Rectal smooth muscle tissue (tissue), 1 donor: Measurements from ENCODE around the gene REEP6.

Experiments
- H3K27ac ChIP-seq: one replicate; pipeline ENCODE4 v1.7.0; 2013; ENCODE audit warnings: low read depth, low read length, inconsistent platforms
- H3K27me3 ChIP-seq: one replicate; pipeline ENCODE4 v1.7.0; 2013; ENCODE audit warnings: low read length; ENCODE audit not compliant: control insufficient read depth, insufficient read depth
- H3K36me3 ChIP-seq: one replicate; pipeline ENCODE4 v1.7.0; 2013; ENCODE audit warnings: low read length; ENCODE audit not compliant: control insufficient read depth, insufficient read depth
- H3K4me1 ChIP-seq: one replicate; pipeline ENCODE4 v1.7.0; 2013; ENCODE audit warnings: low read length; ENCODE audit not compliant: control insufficient read depth, insufficient read depth
- H3K4me3 ChIP-seq: one replicate; pipeline ENCODE4 v1.7.0; 2013; ENCODE audit warnings: low read length
- H3K9ac ChIP-seq: one replicate; pipeline ENCODE4 v1.7.0; 2013; ENCODE audit warnings: low read length

Gene REEP6

GRCh38 chr19:1461862-1462261 lies 29.1 kb upstream of the REEP6 start:
- Histone ChIP-seq H3K4me1 (no peaks in the 10 kb centered on the region), H3K27ac (no peak overlapping the region), H3K4me3 (no peak overlapping the region), H3K9ac (no peak overlapping the region), H3K36me3 (no peaks in the 10 kb centered on the region), H3K27me3 (peaks cover 17% of the 10 kb centered on the region)

DNA sequence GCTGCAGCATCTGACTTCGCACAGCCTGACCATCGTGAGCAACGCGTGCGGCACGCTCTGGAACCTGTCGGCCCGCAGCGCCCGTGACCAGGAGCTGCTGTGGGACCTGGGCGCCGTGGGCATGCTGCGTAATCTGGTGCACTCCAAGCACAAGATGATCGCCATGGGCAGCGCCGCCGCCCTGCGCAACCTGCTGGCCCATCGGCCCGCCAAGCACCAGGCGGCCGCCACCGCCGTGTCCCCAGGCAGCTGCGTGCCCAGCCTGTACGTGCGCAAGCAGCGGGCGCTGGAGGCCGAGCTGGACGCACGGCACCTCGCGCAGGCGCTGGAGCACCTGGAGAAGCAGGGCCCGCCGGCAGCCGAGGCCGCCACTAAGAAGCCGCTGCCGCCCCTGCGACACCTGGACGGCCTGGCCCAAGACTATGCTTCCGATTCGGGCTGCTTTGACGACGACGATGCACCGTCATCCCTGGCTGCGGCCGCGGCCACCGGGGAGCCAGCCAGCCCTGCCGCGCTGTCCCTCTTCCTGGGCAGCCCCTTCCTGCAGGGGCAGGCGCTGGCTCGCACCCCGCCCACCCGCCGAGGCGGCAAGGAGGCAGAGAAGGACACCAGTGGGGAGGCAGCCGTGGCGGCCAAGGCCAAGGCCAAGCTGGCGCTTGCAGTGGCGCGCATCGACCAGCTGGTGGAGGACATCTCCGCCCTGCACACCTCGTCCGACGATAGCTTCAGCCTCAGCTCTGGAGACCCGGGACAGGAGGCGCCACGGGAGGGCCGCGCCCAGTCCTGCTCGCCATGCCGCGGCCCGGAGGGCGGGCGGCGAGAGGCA lies 25.6 kb upstream of the REEP6 start:
- no peak overlapping the region for H3K27ac ChIP-seq
- no peaks in the 10 kb centered on the region for H3K4me1 ChIP-seq
- H3K4me3 ChIP-seq: no peak overlapping the region
- H3K9ac ChIP-seq: no peak overlapping the region
- no peaks in the 10 kb centered on the region for H3K36me3 ChIP-seq
- peaks cover 27% of the 10 kb centered on the region for H3K27me3 ChIP-seq

- Histone ChIP-seq H3K27ac (no peak overlapping the region), H3K9ac (no peak overlapping the region), H3K4me3 (no peak overlapping the region), H3K27me3 (peaks cover 33% of the 10 kb centered on the region), H3K4me1 (peaks cover 3% of the 10 kb centered on the region), H3K36me3 (no peaks in the 10 kb centered on the region)
Measured at GRCh38 chr19:1466018-1466460, 24.9 kb upstream of the REEP6 start.

GRCh38 chr19:1466461-1467214 lies 24.3 kb upstream of the REEP6 start:
- no peaks in the 10 kb centered on the region for H3K36me3 ChIP-seq
- peaks cover 7% of the 10 kb centered on the region for H3K4me1 ChIP-seq
- no peak overlapping the region for H3K4me3 ChIP-seq
- H3K27ac ChIP-seq: no peak overlapping the region
- H3K27me3 ChIP-seq: peaks cover 39% of the 10 kb centered on the region
- H3K9ac ChIP-seq: no peak overlapping the region

- Histone ChIP-seq H3K36me3 (no peaks in the 10 kb centered on the region), H3K4me3 (no peak overlapping the region), H3K4me1 (peaks cover 7% of the 10 kb centered on the region), H3K27ac (no peak overlapping the region), H3K27me3 (peaks cover 44% of the 10 kb centered on the region), H3K9ac (no peak overlapping the region)
Measured at GRCh38 chr19:1467215-1467489, 23.8 kb upstream of the REEP6 start.

GRCh38 chr19:1467490-1468273 lies 23.3 kb upstream of the REEP6 start:
- peaks cover 50% of the 10 kb centered on the region for H3K27me3 ChIP-seq
- H3K9ac ChIP-seq: no peak overlapping the region
- peaks cover 7% of the 10 kb centered on the region for H3K4me1 ChIP-seq
- H3K27ac ChIP-seq: no peak overlapping the region
- no peaks in the 10 kb centered on the region for H3K36me3 ChIP-seq
- peak overlapping the region; percentile 21 for H3K4me3 ChIP-seq

GRCh38 chr19:1468274-1468820 lies 22.6 kb upstream of the REEP6 start:
- H3K9ac ChIP-seq: no peak overlapping the region
- no peaks in the 10 kb centered on the region for H3K36me3 ChIP-seq
- H3K27ac ChIP-seq: no peak overlapping the region
- H3K4me3 ChIP-seq: peak overlapping the region; percentile 21
- H3K27me3 ChIP-seq: peaks cover 55% of the 10 kb centered on the region
- peaks cover 7% of the 10 kb centered on the region for H3K4me1 ChIP-seq

GRCh38 chr19:1468821-1469254 lies 22.1 kb upstream of the REEP6 start:
- no peak overlapping the region for H3K27ac ChIP-seq
- H3K4me3 ChIP-seq: peak overlapping the region; percentile 36
- no peak overlapping the region for H3K9ac ChIP-seq
- no peaks in the 10 kb centered on the region for H3K36me3 ChIP-seq
- peaks cover 7% of the 10 kb centered on the region for H3K4me1 ChIP-seq
- peaks cover 55% of the 10 kb centered on the region for H3K27me3 ChIP-seq

DNA sequence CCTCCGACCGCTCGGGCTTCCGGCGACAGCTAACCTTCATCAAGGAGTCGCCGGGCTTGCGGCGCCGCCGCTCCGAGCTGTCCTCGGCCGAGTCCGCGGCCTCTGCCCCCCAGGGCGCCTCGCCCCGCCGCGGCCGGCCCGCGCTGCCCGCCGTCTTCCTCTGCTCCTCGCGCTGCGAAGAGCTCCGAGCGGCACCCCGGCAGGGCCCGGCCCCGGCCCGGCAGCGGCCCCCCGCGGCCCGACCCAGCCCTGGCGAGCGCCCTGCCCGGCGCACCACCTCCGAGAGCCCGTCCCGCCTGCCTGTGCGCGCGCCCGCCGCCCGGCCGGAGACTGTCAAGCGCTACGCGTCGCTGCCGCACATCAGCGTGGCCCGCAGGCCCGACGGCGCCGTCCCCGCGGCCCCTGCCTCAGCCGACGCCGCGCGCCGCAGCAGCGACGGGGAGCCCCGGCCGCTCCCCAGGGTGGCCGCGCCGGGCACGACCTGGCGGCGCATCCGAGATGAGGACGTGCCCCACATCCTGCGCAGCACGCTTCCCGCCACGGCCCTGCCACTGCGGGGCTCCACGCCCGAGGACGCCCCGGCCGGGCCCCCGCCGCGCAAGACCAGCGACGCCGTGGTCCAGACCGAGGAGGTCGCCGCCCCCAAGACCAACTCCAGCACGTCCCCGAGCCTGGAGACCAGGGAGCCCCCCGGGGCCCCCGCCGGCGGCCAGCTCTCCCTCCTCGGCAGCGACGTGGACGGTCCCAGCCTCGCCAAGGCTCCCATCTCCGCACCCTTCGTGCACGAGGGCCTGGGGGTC lies 21.5 kb upstream of the REEP6 start:
- no peak overlapping the region for H3K9ac ChIP-seq
- H3K27ac ChIP-seq: no peak overlapping the region
- H3K27me3 ChIP-seq: peaks cover 55% of the 10 kb centered on the region
- no peaks in the 10 kb centered on the region for H3K36me3 ChIP-seq
- peak overlapping the region; percentile 54 for H3K4me3 ChIP-seq
- H3K4me1 ChIP-seq: peaks cover 7% of the 10 kb centered on the region

- Histone ChIP-seq H3K36me3 (peaks cover 3% of the 10 kb centered on the region), H3K9ac (no peak overlapping the region), H3K4me1 (peaks cover 7% of the 10 kb centered on the region), H3K27me3 (peaks cover 55% of the 10 kb centered on the region), H3K27ac (no peak overlapping the region), H3K4me3 (peak overlapping the region; percentile 54)
Measured at GRCh38 chr19:1470055-1470304, 21.0 kb upstream of the REEP6 start.

DNA sequence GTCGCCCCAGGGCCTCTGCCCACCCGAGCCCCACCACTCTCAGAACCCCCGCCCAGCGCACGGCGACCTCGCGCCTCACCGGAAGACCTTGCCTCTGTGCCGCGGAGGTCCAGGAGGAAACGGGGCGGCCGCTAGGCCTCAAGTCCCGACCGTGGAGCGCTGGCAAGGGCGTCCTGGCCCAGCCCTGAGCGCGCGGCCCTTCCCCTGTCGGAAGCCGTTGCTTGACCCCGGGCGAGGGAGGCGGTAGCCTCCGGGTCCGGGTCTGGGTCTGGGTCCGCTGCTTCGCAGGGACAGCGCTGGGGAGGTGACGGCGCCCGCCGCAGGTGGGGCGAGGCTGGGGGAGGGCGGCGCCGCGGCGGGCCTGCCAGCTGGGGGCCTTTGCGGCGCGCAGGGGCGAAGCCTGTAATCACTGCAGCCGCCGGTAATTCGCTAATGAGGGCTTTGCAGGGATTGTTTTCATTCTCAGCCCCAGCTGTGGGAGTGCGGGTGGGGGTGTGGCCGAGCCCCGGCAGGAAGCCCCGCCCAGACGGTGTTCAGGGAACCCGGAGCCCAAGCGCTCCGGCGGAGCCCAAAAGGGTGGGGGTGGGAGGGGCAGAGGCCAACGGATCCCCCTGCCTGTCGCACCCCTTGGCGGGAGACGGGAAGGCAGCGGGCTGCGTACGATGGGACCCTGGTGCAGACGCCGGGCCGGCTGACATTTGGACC lies 20.5 kb upstream of the REEP6 start:
- no peak overlapping the region for H3K27ac ChIP-seq
- no peak overlapping the region for H3K9ac ChIP-seq
- H3K36me3 ChIP-seq: peaks cover 3% of the 10 kb centered on the region
- peak overlapping the region; percentile 57 for H3K4me3 ChIP-seq
- peaks cover 7% of the 10 kb centered on the region for H3K4me1 ChIP-seq
- peaks cover 55% of the 10 kb centered on the region for H3K27me3 ChIP-seq
